ENCODE data around the gene ASXL2.

Gene ASXL2

GRCh38 chr2:25856377-25856776, 21.9 kb downstream of the ASXL2 start:
- Histone ChIP-seq H3K9me3 (ENCODE audit: insufficient read depth, low read depth, low read length) (no peaks in the 10 kb centered on the region), H3K4me1 (ENCODE audit: insufficient read depth, low read length, poor library complexity, severe bottlenecking) (peaks cover 30% of the 10 kb centered on the region), H3K4me3 (ENCODE audit: low read length, poor library complexity, severe bottlenecking) (no peak overlapping the region), H3K9me2 (replicated peaks; ENCODE audit: low read depth, low read length) (no peaks in the 10 kb centered on the region), H3K36me3 (ENCODE audit: insufficient read depth, low read length) (no peaks in the 10 kb centered on the region), H3K9ac (ENCODE audit: low read depth, low read length, poor library complexity, severe bottlenecking) (no peak overlapping the region), H2AFZ (ENCODE audit: low read length) (no peak overlapping the region), H3F3A (ENCODE audit: low read depth) (no peaks in the 10 kb centered on the region; the same call in 1 of the 2 replicates), H3K27me3 (ENCODE audit: insufficient read depth, low read length, poor library complexity, severe bottlenecking) (no peaks in the 10 kb centered on the region), H4K20me1 (ENCODE audit: insufficient read depth, low read length, poor library complexity, severe bottlenecking) (peaks cover 14% of the 10 kb centered on the region), H3K4me2 (ENCODE audit: low read depth, low read length, poor library complexity, severe bottlenecking) (no peak overlapping the region), H3K79me2 (ENCODE audit: insufficient read depth, low read length) (peaks cover 85% of the 10 kb centered on the region)
- TF ChIP-seq, protein P1, sequence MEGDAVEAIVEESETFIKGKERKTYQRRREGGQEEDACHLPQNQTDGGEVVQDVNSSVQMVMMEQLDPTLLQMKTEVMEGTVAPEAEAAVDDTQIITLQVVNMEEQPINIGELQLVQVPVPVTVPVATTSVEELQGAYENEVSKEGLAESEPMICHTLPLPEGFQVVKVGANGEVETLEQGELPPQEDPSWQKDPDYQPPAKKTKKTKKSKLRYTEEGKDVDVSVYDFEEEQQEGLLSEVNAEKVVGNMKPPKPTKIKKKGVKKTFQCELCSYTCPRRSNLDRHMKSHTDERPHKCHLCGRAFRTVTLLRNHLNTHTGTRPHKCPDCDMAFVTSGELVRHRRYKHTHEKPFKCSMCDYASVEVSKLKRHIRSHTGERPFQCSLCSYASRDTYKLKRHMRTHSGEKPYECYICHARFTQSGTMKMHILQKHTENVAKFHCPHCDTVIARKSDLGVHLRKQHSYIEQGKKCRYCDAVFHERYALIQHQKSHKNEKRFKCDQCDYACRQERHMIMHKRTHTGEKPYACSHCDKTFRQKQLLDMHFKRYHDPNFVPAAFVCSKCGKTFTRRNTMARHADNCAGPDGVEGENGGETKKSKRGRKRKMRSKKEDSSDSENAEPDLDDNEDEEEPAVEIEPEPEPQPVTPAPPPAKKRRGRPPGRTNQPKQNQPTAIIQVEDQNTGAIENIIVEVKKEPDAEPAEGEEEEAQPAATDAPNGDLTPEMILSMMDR (conservative IDR thresholded peaks at IDR 0.05; ENCODE audit: low read length): peak; percentile 44
- TF ChIP-seq EZH2phosphoT487 (IDR thresholded peaks at IDR 0.05; ENCODE audit: borderline replicate concordance): no peak

- no peaks in the 10 kb centered on the region for H3K9me3 ChIP-seq (ENCODE audit: insufficient read depth, low read depth, low read length)
- H3K36me3 ChIP-seq (ENCODE audit: insufficient read depth, low read length): no peaks in the 10 kb centered on the region
- no peaks in the 10 kb centered on the region for H3K27me3 ChIP-seq (ENCODE audit: insufficient read depth, low read length, poor library complexity, severe bottlenecking)
- no peaks in the 10 kb centered on the region; the same call in 1 of the 2 replicates for H3F3A ChIP-seq (ENCODE audit: low read depth)
- H3K4me1 ChIP-seq (ENCODE audit: insufficient read depth, low read length, poor library complexity, severe bottlenecking): peaks cover 35% of the 10 kb centered on the region
- no peaks in the 10 kb centered on the region for H3K9me2 ChIP-seq (replicated peaks; ENCODE audit: low read depth, low read length)
- no peak overlapping the region for H3K4me3 ChIP-seq (ENCODE audit: low read length, poor library complexity, severe bottlenecking)
- H3K9ac ChIP-seq (ENCODE audit: low read depth, low read length, poor library complexity, severe bottlenecking): no peak overlapping the region
- peaks cover 17% of the 10 kb centered on the region for H4K20me1 ChIP-seq (ENCODE audit: insufficient read depth, low read length, poor library complexity, severe bottlenecking)
- peaks cover 81% of the 10 kb centered on the region for H3K79me2 ChIP-seq (ENCODE audit: insufficient read depth, low read length)
- TF ChIP-seq, protein P1 (conservative IDR thresholded peaks at IDR 0.05; ENCODE audit: low read length): no peak
- no peak for TF ChIP-seq EZH2phosphoT487 (IDR thresholded peaks at IDR 0.05; ENCODE audit: borderline replicate concordance)
- H2AFZ ChIP-seq (ENCODE audit: low read length): no peak overlapping the region
- H3K4me2 ChIP-seq (ENCODE audit: low read depth, low read length, poor library complexity, severe bottlenecking): no peak overlapping the region
Measured at GRCh38 chr2:25855065-25855464, 23.2 kb downstream of the ASXL2 start.

DNA sequence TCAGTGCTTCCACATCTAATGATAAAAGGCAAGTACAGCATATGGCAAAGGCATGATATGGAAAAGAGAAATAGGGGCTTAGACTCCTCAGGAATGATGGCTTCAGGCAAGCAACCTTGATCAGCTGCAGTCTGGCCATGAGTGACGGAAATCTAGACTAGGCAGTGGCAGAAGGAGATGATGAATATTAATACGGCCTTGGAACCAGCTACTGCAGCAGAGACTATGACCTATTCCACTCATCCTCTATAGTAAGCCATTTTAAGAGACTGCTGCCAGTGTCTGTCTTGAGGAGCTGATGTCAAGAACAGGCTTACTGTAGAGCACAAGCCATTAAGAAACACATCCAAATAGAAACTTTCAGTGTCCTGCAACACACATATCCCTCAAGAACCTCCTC, 23.7 kb downstream of the ASXL2 start:
- peaks cover 76% of the 10 kb centered on the region for H3K79me2 ChIP-seq (ENCODE audit: insufficient read depth, low read length)
- peaks cover 33% of the 10 kb centered on the region for H3K4me1 ChIP-seq (ENCODE audit: insufficient read depth, low read length, poor library complexity, severe bottlenecking)

More for the DNA sequence above, 23.7 kb downstream of the ASXL2 start:
- H3K4me2 ChIP-seq (ENCODE audit: low read depth, low read length, poor library complexity, severe bottlenecking): no peak overlapping the region
- no peaks in the 10 kb centered on the region for H3K9me3 ChIP-seq (ENCODE audit: insufficient read depth, low read depth, low read length)
- H3K9me2 ChIP-seq (replicated peaks; ENCODE audit: low read depth, low read length): no peaks in the 10 kb centered on the region
- no peak overlapping the region for H2AFZ ChIP-seq (ENCODE audit: low read length)
- H3F3A ChIP-seq (ENCODE audit: low read depth): no peaks in the 10 kb centered on the region; the same call in 1 of the 2 replicates
- H3K4me3 ChIP-seq (ENCODE audit: low read length, poor library complexity, severe bottlenecking): no peak overlapping the region
- no peaks in the 10 kb centered on the region for H3K27me3 ChIP-seq (ENCODE audit: insufficient read depth, low read length, poor library complexity, severe bottlenecking)
- H4K20me1 ChIP-seq (ENCODE audit: insufficient read depth, low read length, poor library complexity, severe bottlenecking): peaks cover 14% of the 10 kb centered on the region
- H3K36me3 ChIP-seq (ENCODE audit: insufficient read depth, low read length): no peaks in the 10 kb centered on the region
- H3K9ac ChIP-seq (ENCODE audit: low read depth, low read length, poor library complexity, severe bottlenecking): no peak overlapping the region
- TF ChIP-seq, protein P1 (conservative IDR thresholded peaks at IDR 0.05; ENCODE audit: low read length): no peak
- no peak for TF ChIP-seq EZH2phosphoT487 (IDR thresholded peaks at IDR 0.05; ENCODE audit: borderline replicate concordance)
